Neuronal stem cell (in vitro differentiated cells): Measurements from ENCODE around the gene CLEC3A.

Source experiments
- DNase-seq: peaks from one replicate; pipeline ENCODE4 v3.0.0-alpha.2; 2013; ENCODE audit warnings: low spot score
- H2AFZ ChIP-seq: one replicate; pipeline ENCODE4 v1.6.1; 2013; ENCODE audit warnings: mild to moderate bottlenecking, low read length, inconsistent platforms
- H2AK5ac ChIP-seq: 2 replicates; pipeline ENCODE4 v1.6.1; 2013; ENCODE audit warnings: low read depth, mild to moderate bottlenecking, inconsistent platforms, low read length, moderate library complexity, mixed read lengths
- H2BK120ac ChIP-seq: 2 replicates; pipeline ENCODE4 v1.6.1; 2013; ENCODE audit warnings: low read depth, mild to moderate bottlenecking, inconsistent platforms, low read length, moderate library complexity, mixed read lengths
- H2BK12ac ChIP-seq: one replicate; pipeline ENCODE4 v1.6.1; 2013; ENCODE audit warnings: low read length, inconsistent platforms
- H2BK15ac ChIP-seq: 2 replicates; pipeline ENCODE4 v1.6.1; 2013; ENCODE audit warnings: mild to moderate bottlenecking, low read length, inconsistent platforms, mixed read lengths
- H2BK5ac ChIP-seq: one replicate; pipeline ENCODE4 v1.6.1; 2013; ENCODE audit warnings: inconsistent platforms, mild to moderate bottlenecking, low read length, moderate library complexity
- H3K14ac ChIP-seq: one replicate; pipeline ENCODE4 v1.6.1; 2013; ENCODE audit warnings: low read length, inconsistent platforms
- H3K18ac ChIP-seq: 2 replicates; pipeline ENCODE4 v1.6.1; 2013; ENCODE audit warnings: low read length, inconsistent platforms
- H3K23ac ChIP-seq: 2 replicates; pipeline ENCODE4 v1.6.1; 2013; ENCODE audit warnings: low read depth, mild to moderate bottlenecking, mixed read lengths, low read length, inconsistent platforms; ENCODE audit not compliant: poor library complexity
- H3K27ac ChIP-seq: replicated peaks from 3 replicates; pipeline ENCODE4 v1.5.1; 2013; ENCODE audit warnings: low read length, inconsistent platforms
- H3K27me3 ChIP-seq, 3 experiments: 2 replicates each; pipeline ENCODE4 v1.6.1; 2013; ENCODE audit warnings: low read length in 3 of 3, mild to moderate bottlenecking in 2 of 3, inconsistent platforms in 1 of 3, low read depth in 1 of 3, mixed read lengths in 1 of 3, moderate library complexity in 1 of 3; ENCODE audit not compliant: control insufficient read depth in 3 of 3, insufficient read depth in 3 of 3
- H3K36me3 ChIP-seq, 2 donors: replicated peaks in 1 of 2; 2 replicates each; pipeline ENCODE4 v1.6.1; 2013; ENCODE audit warnings: low read length in 2 of 2; ENCODE audit not compliant: control insufficient read depth in 2 of 2, insufficient read depth in 2 of 2
- H3K4ac ChIP-seq: 2 replicates; pipeline ENCODE4 v1.6.1; 2013; ENCODE audit warnings: inconsistent platforms, mild to moderate bottlenecking, low read length, moderate library complexity
- H3K4me1 ChIP-seq, 2 donors: 1 replicate in 1 of 2; 2 replicates in 1 of 2; pipeline ENCODE4 v1.6.1; 2013; ENCODE audit warnings: low read length in 2 of 2, low read depth in 1 of 2; ENCODE audit not compliant: control insufficient read depth in 2 of 2, insufficient read depth in 1 of 2
- H3K4me2 ChIP-seq: one replicate; pipeline ENCODE4 v1.6.1; 2013; ENCODE audit warnings: mild to moderate bottlenecking, low read length, inconsistent platforms; ENCODE audit not compliant: insufficient read depth, poor library complexity, severe bottlenecking
- H3K4me3 ChIP-seq, 2 donors: 2 replicates each; pipeline ENCODE4 v1.5.1; 2013; ENCODE audit warnings: low read length in 2 of 2, mild to moderate bottlenecking in 2 of 2, inconsistent platforms in 1 of 2, moderate library complexity in 1 of 2
- H3K79me1 ChIP-seq: one replicate; pipeline ENCODE4 v1.6.1; 2013; ENCODE audit warnings: low read depth, mild to moderate bottlenecking, inconsistent platforms, low read length, moderate library complexity
- H3K9ac ChIP-seq: one replicate; pipeline ENCODE4 v1.6.1; 2013; ENCODE audit warnings: mild to moderate bottlenecking, low read depth, low read length, inconsistent platforms; ENCODE audit not compliant: poor library complexity
- H3K9me3 ChIP-seq, 2 donors: replicated peaks in 1 of 2; 2 replicates each; pipeline versions ENCODE3 to v1.6.1; 2013; ENCODE audit warnings: low read length in 2 of 2, mild to moderate bottlenecking in 2 of 2, inconsistent platforms in 1 of 2, low read depth in 1 of 2, mixed read lengths in 1 of 2, moderate library complexity in 1 of 2; ENCODE audit not compliant: control insufficient read depth in 2 of 2, insufficient read depth in 1 of 2
- H4K8ac ChIP-seq: one replicate; pipeline ENCODE4 v1.6.1; 2013; ENCODE audit warnings: low read depth, mild to moderate bottlenecking, inconsistent platforms, low read length, moderate library complexity
- H4K91ac ChIP-seq: one replicate; pipeline ENCODE4 v1.6.1; 2013; ENCODE audit warnings: low read length, low read depth, mild to moderate bottlenecking, inconsistent platforms; ENCODE audit not compliant: poor library complexity
- WGBS, 2 donors: extraction: QIAGEN DNeasy Blood & Tissue Kit; methylation state at CpG; one replicate each; pipeline ENCODE4 v1.1.7; 2013; ENCODE audit warnings: missing lambda C conversion rate in 2 of 2, mixed read lengths in 1 of 2; ENCODE audit not compliant: insufficient read length in 2 of 2, insufficient replicate concordance in 1 of 2; ENCODE audit errors: extremely low coverage in 2 of 2; 5-methylcytosine and 5-hydroxymethylcytosine counted together

Gene CLEC3A

GRCh38 chr16:77998350-77999023, 23.9 kb upstream of the CLEC3A start:
- H3K79me1 ChIP-seq, result no peaks in the 10 kb centered on the region
- H3K4me1 ChIP-seq, result peaks cover 0 to 2% of the 10 kb centered on the region in 2 donors
- WGBS, 2 donors, result no CpG with 5 or more reads among the region's 10 CpGs
- no peak overlapping the region for H2AFZ ChIP-seq
- no peak overlapping the region for H2AK5ac ChIP-seq
- H3K14ac ChIP-seq, result no peak overlapping the region
- H3K4me3 ChIP-seq, result no peak overlapping the region
- no peak overlapping the region for H3K4me2 ChIP-seq
- DNase-seq, result no peak
- H3K18ac ChIP-seq, result no peak overlapping the region
- no peak overlapping the region for H4K8ac ChIP-seq
- no peaks in the 10 kb centered on the region for H3K27me3 ChIP-seq
- no peak overlapping the region for H2BK5ac ChIP-seq
- no peak overlapping the region for H3K27ac ChIP-seq
- H2BK15ac ChIP-seq, result no peak overlapping the region
- no peak overlapping the region for H2BK120ac ChIP-seq
- H3K23ac ChIP-seq, result no peak overlapping the region
- H3K9ac ChIP-seq, result no peak overlapping the region
- H2BK12ac ChIP-seq, result no peak overlapping the region
- H4K91ac ChIP-seq, result no peak overlapping the region
- H3K4ac ChIP-seq, result no peak overlapping the region
- H3K36me3 ChIP-seq, result no peaks in the 10 kb centered on the region
- H3K9me3 ChIP-seq, result peaks cover 5 to 12% of the 10 kb centered on the region in 2 donors

- no peak overlapping the region for H3K9ac ChIP-seq
- H3K4me2 ChIP-seq, result no peak overlapping the region
- H2BK15ac ChIP-seq, result no peak overlapping the region
- no peak overlapping the region for H3K4me3 ChIP-seq
- H3K23ac ChIP-seq, result no peak overlapping the region
- H3K36me3 ChIP-seq, result no peaks in the 10 kb centered on the region
- H3K27me3 ChIP-seq, result no peaks in the 10 kb centered on the region
- H3K79me1 ChIP-seq, result no peaks in the 10 kb centered on the region
- no peak overlapping the region for H3K27ac ChIP-seq
- H3K4ac ChIP-seq, result no peak overlapping the region
- no peak overlapping the region for H2AK5ac ChIP-seq
- H3K14ac ChIP-seq, result no peak overlapping the region
- peak overlapping the region; percentile 73 for H2AFZ ChIP-seq
- H3K4me1 ChIP-seq, result peaks cover 0 to 2% of the 10 kb centered on the region in 2 donors
- no peak overlapping the region for H4K91ac ChIP-seq
- H4K8ac ChIP-seq, result no peak overlapping the region
- H3K18ac ChIP-seq, result no peak overlapping the region
- H3K9me3 ChIP-seq, result no peaks in the 10 kb centered on the region
- H2BK5ac ChIP-seq, result no peak overlapping the region
- H2BK12ac ChIP-seq, result no peak overlapping the region
- no peak overlapping the region for H2BK120ac ChIP-seq
- no CpG with 5 or more reads among the region's 4 CpGs for WGBS, 2 donors
- DNase-seq, result no peak
Observed at GRCh38 chr16:78001451-78002025, 20.8 kb upstream of the CLEC3A start.

- H3K14ac ChIP-seq, result no peak overlapping the region
- no peak overlapping the region for H3K23ac ChIP-seq
- H3K36me3 ChIP-seq, result no peaks in the 10 kb centered on the region
- peak overlapping the region; percentile 73 for H2AFZ ChIP-seq
- no peak overlapping the region for H2BK15ac ChIP-seq
- WGBS, 2 donors, result no CpG with 5 or more reads among the region's 11 CpGs
- no peak overlapping the region for H2BK120ac ChIP-seq
- H3K27ac ChIP-seq, result no peak overlapping the region
- no peaks in the 10 kb centered on the region for H3K79me1 ChIP-seq
- H2BK12ac ChIP-seq, result no peak overlapping the region
- H3K9ac ChIP-seq, result no peak overlapping the region
- H3K9me3 ChIP-seq, result no peaks in the 10 kb centered on the region
- H4K91ac ChIP-seq, result no peak overlapping the region
- H3K4me1 ChIP-seq, result peaks cover 0 to 2% of the 10 kb centered on the region in 2 donors
- no peak overlapping the region for H3K4ac ChIP-seq
- no peak overlapping the region for H2BK5ac ChIP-seq
- H3K4me2 ChIP-seq, result no peak overlapping the region
- H3K18ac ChIP-seq, result no peak overlapping the region
- no peak overlapping the region for H4K8ac ChIP-seq
- H3K4me3 ChIP-seq, result no peak overlapping the region
- H2AK5ac ChIP-seq, result no peak overlapping the region
- H3K27me3 ChIP-seq, result no peaks in the 10 kb centered on the region
- DNase-seq, result peak; percentile 79
Observed at GRCh38 chr16:78002915-78003538, 19.3 kb upstream of the CLEC3A start.

GRCh38 chr16:78004517-78004916, 17.8 kb upstream of the CLEC3A start:
- no peak overlapping the region for H2AK5ac ChIP-seq
- peaks cover 0 to 2% of the 10 kb centered on the region in 2 donors for H3K4me1 ChIP-seq
- no peaks in the 10 kb centered on the region for H3K9me3 ChIP-seq
- no peak overlapping the region for H3K23ac ChIP-seq
- no peak overlapping the region for H3K18ac ChIP-seq
- no peak overlapping the region for H3K27ac ChIP-seq
- no peak overlapping the region for H2AFZ ChIP-seq
- no peak overlapping the region for H3K4me2 ChIP-seq
- H3K14ac ChIP-seq, result no peak overlapping the region
- no peaks in the 10 kb centered on the region for H3K36me3 ChIP-seq
- DNase-seq, result no peak
- no peak overlapping the region for H2BK5ac ChIP-seq
- H3K79me1 ChIP-seq, result no peaks in the 10 kb centered on the region
- H2BK120ac ChIP-seq, result no peak overlapping the region
- H2BK12ac ChIP-seq, result no peak overlapping the region
- no CpG with 5 or more reads among the region's 4 CpGs for WGBS, 2 donors
- H3K27me3 ChIP-seq, result no peaks in the 10 kb centered on the region
- no peak overlapping the region for H3K9ac ChIP-seq
- no peak overlapping the region for H4K91ac ChIP-seq
- no peak overlapping the region for H2BK15ac ChIP-seq
- no peak overlapping the region for H3K4me3 ChIP-seq
- no peak overlapping the region for H3K4ac ChIP-seq
- no peak overlapping the region for H4K8ac ChIP-seq
